HG03460 (cell line): Measurements from ENCODE around the gene HECW1.

ENCODE experiments used
- ATAC-seq: cut with Tn5 transposase; IDR thresholded peaks from one replicate; pipeline ENCODE4 v1.9.1; 2021; ENCODE audit not compliant: unreplicated experiment

HECW1 gene

GRCh38 chr7:43405948-43406347 is 293.5 kb downstream of the HECW1 start:
- ATAC-seq, result no peak

GRCh38 chr7:43406961-43407360 is 294.5 kb downstream of the HECW1 start:
- ATAC-seq, result no peak

- no peak for ATAC-seq
These were observed 296.5 kb downstream of the HECW1 start for GRCh38 chr7:43408981-43409380.

- ATAC-seq, result no peak
These were observed 305.0 kb downstream of the HECW1 start for GRCh38 chr7:43417455-43417854.

GRCh38 chr7:43430411-43430810 is 318.0 kb downstream of the HECW1 start:
- ATAC-seq, result no peak

- ATAC-seq, result no peak
These were observed 318.7 kb downstream of the HECW1 start for GRCh38 chr7:43431020-43431595.

GRCh38 chr7:43433639-43434038 is 321.2 kb downstream of the HECW1 start:
- no peak for ATAC-seq

- ATAC-seq, result no peak
These were observed 324.6 kb downstream of the HECW1 start for GRCh38 chr7:43437001-43437400.

GRCh38 chr7:43438897-43439479 is 326.5 kb downstream of the HECW1 start:
- ATAC-seq, result no peak

- ATAC-seq, result peak; percentile 64
These were observed 327.4 kb downstream of the HECW1 start for GRCh38 chr7:43439631-43440401.

GRCh38 chr7:43441231-43442130 is 329.0 kb downstream of the HECW1 start:
- ATAC-seq, result no peak

- ATAC-seq, result no peak
These were observed 330.9 kb downstream of the HECW1 start for GRCh38 chr7:43443381-43443780.

GRCh38 chr7:43444711-43445578 is 332.5 kb downstream of the HECW1 start:
- ATAC-seq, result no peak

GRCh38 chr7:43449577-43449976 is 337.1 kb downstream of the HECW1 start:
- ATAC-seq, result no peak

GRCh38 chr7:43450894-43451293 is 338.4 kb downstream of the HECW1 start:
- no peak for ATAC-seq

- ATAC-seq, result no peak
These were observed 342.6 kb downstream of the HECW1 start for GRCh38 chr7:43454936-43455518.

- no peak for ATAC-seq
These were observed 343.8 kb downstream of the HECW1 start for GRCh38 chr7:43456200-43456599.

- no peak for ATAC-seq
These were observed 346.0 kb downstream of the HECW1 start for GRCh38 chr7:43458330-43459018.

GRCh38 chr7:43459019-43459337 is 346.5 kb downstream of the HECW1 start:
- no peak for ATAC-seq
